ENCODE data around the gene KSR2.
"Not testable (repeated sequence)": the region's sequence is repeated elsewhere in the genome, so short reads cannot be mapped to it uniquely, and the experiment has no call there.

KSR2 gene

DNA sequence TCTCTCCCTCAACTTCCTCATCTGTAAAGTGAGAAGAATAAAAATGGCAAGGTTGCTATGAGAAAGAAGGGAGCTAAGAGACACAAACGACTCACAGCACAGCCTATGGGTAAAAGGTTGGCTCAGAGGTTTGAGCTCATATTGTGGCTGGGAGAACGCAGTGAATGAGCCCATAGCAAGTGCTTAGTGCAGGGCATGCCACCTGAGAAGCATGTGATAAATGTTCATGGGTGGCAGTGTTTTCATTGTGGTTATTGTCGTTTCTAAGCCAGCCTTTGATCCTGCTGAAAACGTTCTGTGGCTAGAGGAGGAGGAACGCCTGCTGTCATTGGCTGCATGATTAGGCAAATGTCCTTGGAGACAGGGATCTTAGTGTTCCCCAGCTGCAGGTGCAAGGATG lies 150.4 kb downstream of the KSR2 start:
- ATAC-seq: no peak

DNA sequence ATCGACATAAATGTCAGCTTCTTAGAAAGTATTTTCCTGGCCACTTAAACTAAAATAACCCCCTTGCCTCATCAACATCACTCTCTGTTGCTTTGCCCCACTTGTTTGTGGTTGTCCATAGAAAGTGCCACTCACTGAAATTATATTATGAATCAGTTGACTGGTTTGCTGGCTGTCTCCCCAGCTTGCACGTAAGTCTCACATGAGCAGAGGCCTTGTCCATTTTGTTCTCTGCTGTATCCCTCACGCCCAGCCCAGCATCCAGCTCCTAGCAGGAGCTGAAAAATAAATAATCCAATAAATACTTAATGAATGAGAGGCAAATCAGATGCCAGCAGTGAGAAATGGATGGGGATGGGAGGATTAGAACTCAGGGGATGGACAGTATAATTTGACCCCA lies 159.3 kb downstream of the KSR2 start:
- no peak for ATAC-seq

DNA sequence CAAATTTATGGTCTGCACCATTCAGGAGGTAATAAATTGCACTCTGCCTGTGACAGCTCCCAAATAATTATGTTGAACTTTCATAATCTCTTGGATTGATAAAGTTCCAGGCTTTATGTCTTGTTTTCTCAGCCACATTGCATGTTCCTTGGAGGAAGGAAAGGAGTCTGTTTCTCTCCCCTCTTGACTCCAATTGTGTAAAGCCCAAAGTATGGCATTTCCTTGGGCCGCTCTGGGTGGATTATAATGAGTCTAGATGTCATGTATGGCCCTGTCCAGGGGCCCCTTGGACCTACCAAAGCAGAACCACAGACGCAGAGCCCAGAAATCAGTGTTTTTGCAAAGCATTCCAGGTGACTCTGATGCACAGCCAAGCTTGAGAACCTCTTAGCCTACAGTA lies 160.8 kb downstream of the KSR2 start:
- no peak for ATAC-seq

- no peak for ATAC-seq
Observed at GRCh38 chr12:117807355-117807754, 161.4 kb downstream of the KSR2 start.

GRCh38 chr12:117805865-117806264 lies 162.9 kb downstream of the KSR2 start:
- no peak for ATAC-seq

DNA sequence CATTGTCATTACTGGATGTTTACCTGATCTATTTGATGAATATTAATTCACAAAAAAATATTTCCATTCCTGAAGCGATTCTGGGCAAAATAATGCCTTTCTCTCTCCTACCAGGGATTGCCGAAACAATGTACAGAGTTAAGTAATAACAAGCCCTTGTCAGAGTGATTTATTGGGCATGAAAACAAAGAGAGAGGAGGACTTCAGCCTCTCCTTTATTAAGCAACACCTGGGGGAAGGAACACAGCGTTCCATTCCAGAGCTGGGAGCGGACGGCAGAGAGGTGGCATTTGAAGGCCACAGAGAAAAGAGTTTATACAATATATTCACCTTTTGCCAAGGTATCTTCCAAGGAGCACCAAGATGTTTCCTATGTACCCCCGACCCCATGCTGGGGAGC lies 165.8 kb downstream of the KSR2 start:
- no peak for ATAC-seq

DNA sequence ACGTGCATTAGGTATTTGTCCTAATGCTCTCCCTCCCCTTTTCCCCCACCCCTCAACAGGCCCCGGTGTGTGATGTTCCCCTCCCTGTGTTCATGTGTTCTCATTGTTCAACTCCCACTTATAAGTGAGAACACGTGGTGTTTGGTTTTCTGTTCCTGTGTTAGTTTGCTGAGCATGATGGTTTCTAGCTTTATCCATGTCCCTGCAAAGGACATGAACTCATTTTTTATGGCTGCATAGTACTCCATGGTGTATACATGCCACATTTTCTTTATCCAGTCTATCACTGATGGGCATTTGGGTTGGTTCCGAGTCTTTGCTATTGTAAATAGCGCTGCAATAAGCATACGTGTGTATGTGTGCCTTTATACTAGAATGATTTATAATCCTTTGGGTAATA lies 168.1 kb downstream of the KSR2 start:
- not testable (repeated sequence) for ATAC-seq

- no peak for ATAC-seq
Observed at GRCh38 chr12:117797202-117797601, 171.6 kb downstream of the KSR2 start.

DNA sequence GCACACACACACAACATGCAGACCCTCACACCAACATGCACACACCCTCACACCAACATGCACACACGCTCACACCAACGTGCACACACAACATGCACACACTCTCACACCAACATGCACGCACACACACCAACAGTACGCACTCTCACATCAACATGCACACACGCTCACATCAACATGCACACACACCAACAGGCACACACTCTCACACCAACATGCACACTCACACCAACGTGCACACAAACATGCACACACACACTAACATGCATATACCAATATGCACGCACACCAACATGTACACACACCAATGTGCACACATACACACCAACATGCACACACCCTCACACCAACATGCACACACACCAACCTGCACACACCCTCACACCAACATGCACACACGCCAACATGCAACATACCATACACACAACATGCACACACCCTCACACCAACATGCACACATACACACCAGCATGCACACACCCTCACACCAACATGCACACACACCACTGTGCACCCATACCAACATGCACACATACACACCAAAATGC lies 175.8 kb downstream of the KSR2 start:
- ATAC-seq: no peak

- ATAC-seq: no peak
Observed at GRCh38 chr12:117792471-117792870, 176.3 kb downstream of the KSR2 start.

DNA sequence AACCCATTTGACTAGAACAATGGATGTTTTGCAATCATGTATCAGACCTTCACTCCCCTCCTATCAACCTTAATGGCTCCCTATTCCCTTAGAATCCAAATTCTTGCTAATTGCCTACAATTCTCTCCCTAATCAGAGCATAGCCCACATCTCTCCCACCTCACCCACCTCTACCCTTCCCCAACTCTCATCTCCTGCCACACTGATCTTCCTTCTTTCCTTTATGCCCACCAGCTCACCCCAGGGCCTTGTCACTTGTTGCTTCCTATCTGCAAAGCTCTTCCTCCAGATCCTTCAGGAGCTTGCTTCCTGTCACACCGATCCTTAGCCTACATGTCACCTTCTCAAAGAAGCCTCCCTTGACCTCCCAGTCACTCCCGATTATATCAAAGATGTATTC lies 177.8 kb downstream of the KSR2 start:
- ATAC-seq: no peak

- ATAC-seq: no peak
Observed at GRCh38 chr12:117790198-117790597, 178.6 kb downstream of the KSR2 start.

- ATAC-seq: no peak
Observed at GRCh38 chr12:117789195-117789912, 179.4 kb downstream of the KSR2 start.

GRCh38 chr12:117778656-117779055 lies 190.1 kb downstream of the KSR2 start:
- no peak for ATAC-seq

- no peak for ATAC-seq
Observed at GRCh38 chr12:117774941-117775775, 193.6 kb downstream of the KSR2 start.

GRCh38 chr12:117768860-117769259 lies 199.9 kb downstream of the KSR2 start:
- no peak for ATAC-seq

DNA sequence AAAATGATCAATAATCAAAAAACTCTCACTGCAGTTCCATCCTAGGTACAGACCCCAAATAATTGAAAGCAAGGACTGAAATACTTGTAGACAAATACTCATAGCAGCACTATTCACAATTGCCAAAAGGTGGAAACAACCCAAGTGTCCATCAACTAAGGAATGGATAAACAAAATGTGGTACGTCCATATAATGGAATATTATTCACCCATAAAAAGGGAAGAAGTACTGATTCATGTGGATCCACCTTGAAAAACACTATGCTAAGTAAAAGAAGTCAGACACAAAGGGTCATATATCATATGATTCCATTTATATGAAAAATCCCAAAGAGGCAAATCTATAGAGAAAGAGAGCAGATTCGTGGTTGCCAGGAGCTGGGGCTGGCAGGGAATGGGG lies 202.8 kb downstream of the KSR2 start:
- ATAC-seq: no peak

- ATAC-seq: no peak
Observed at GRCh38 chr12:117762143-117762542, 206.6 kb downstream of the KSR2 start.

GRCh38 chr12:117761528-117762100 lies 207.2 kb downstream of the KSR2 start:
- ATAC-seq: no peak

GRCh38 chr12:117760990-117761389 lies 207.8 kb downstream of the KSR2 start:
- ATAC-seq: no peak

DNA sequence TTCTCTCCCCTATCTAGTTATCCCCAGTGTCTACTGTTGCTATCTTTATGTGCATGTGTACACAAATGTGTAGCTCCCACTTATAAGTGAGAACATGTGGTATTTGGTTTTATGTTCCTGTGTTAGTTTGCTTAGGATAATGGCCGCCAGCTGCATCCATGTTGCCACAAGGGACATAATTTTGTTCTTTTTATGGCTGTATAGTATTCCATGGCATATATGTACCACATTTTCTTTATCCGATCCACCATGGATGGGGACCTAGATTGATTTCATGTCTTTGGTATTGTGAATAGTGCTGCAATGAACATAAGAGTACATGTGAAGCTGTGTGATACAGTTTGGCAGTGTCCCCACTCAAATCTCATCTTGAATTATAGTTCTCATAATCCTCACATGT lies 218.1 kb downstream of the KSR2 start:
- ATAC-seq: no peak

DNA sequence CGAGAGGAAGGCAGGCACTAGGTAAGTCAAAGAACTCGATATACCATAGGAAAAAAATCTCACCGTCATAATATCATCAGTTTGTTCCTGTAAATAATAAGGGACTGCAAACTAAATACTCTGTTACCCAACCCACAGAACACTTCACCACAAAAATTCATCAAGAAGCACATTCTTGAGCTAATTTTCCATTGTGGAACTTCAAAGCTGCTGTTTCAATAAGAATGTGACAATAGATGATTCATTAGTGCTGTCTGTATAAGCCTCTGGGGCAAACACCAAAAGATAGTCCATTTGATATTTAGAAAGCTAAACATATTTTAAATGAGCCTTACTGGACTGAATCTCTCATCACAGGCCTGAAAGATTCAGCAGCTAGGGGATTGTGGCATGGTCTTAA lies 219.4 kb downstream of the KSR2 start:
- ATAC-seq: no peak

DNA sequence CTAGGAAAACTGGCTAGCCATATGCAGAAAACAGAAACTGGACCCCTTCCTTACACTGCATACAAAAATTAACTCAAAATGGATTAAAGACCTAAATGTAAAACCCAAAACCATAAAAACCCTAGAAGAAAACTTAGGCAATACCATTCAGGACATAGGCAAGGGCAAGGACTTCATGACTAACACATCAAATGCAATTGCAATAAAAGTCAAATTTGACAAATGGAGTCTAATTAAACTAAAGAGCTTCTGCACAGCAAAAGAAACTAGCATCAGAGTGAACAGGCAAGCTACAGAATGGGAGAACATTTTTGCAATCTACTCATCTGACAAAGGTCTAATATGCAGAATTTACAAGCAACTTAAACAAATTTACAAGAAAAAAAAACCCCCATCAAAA lies 222.4 kb downstream of the KSR2 start:
- ATAC-seq: not testable (repeated sequence)

DNA sequence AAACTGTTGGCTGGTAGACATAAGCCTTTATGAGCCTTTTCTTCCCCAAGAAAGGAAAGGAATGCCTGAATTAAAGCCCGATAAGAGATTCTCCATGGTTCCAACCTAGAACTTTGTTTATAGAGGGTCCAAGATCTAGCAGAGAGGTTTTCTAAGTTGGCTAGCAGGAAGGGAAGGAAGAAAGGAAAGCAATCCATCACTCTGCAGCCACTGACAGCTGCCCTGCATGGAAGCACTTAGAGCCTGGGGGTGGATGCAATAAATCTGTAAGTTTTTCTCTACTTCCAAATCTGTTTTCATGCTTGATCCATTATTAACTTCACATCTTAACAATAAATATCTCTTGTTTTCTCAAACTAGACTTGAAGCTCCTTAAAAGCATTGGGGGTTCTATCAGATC lies 224.4 kb downstream of the KSR2 start:
- ATAC-seq: no peak

Measured in activated CD4-positive, CD25-positive, alpha-beta regulatory T cell treated with anti-CD3 and anti-CD28 coated beads, Interleukin-2, amount 50 U/mL, for 24 hours (primary cell).